Measurements from ENCODE around the gene UBE2E2. TPM values are rescaled to one million over a fixed set of nuclear protein-coding genes. Genes with fewer than 3 reads are reported as not detected.

UBE2E2 gene
- polyA plus RNA-seq, 3 donors: 49.3 to 57.2 (median 56.7) TPM

- DNase-seq: no peak
Measured at GRCh38 chr3:23438657-23439056, 235.5 kb downstream of the UBE2E2 start.

- no peak for DNase-seq
Measured at GRCh38 chr3:23439080-23439479, 236.0 kb downstream of the UBE2E2 start.

GRCh38 chr3:23440416-23441294 is 237.5 kb downstream of the UBE2E2 start:
- no peak for DNase-seq

- DNase-seq: no peak
Measured at GRCh38 chr3:23442598-23443383, 239.7 kb downstream of the UBE2E2 start.

GRCh38 chr3:23444386-23444785 is 241.3 kb downstream of the UBE2E2 start:
- DNase-seq: no peak

GRCh38 chr3:23446301-23446700 is 243.2 kb downstream of the UBE2E2 start:
- DNase-seq: no peak

GRCh38 chr3:23448998-23449537 is 245.9 kb downstream of the UBE2E2 start:
- no peak for DNase-seq

- DNase-seq: no peak
Measured at GRCh38 chr3:23450051-23450450, 246.9 kb downstream of the UBE2E2 start.

GRCh38 chr3:23450806-23451205 is 247.7 kb downstream of the UBE2E2 start:
- no peak for DNase-seq

- DNase-seq: no peak
Measured at GRCh38 chr3:23452408-23452807, 249.3 kb downstream of the UBE2E2 start.

GRCh38 chr3:23455084-23455483 is 252.0 kb downstream of the UBE2E2 start:
- no peak for DNase-seq

- no peak for DNase-seq
Measured at GRCh38 chr3:23455775-23456174, 252.6 kb downstream of the UBE2E2 start.

GRCh38 chr3:23457697-23458096 is 254.6 kb downstream of the UBE2E2 start:
- no peak for DNase-seq

- DNase-seq: no peak
Measured at GRCh38 chr3:23459465-23459864, 256.3 kb downstream of the UBE2E2 start.

- DNase-seq: no peak
Measured at GRCh38 chr3:23459889-23460546, 256.9 kb downstream of the UBE2E2 start.

- no peak for DNase-seq
Measured at GRCh38 chr3:23461069-23461468, 257.9 kb downstream of the UBE2E2 start.

- no peak for DNase-seq
Measured at GRCh38 chr3:23463791-23464190, 260.7 kb downstream of the UBE2E2 start.

- DNase-seq: no peak
Measured at GRCh38 chr3:23465569-23465968, 262.4 kb downstream of the UBE2E2 start.

GRCh38 chr3:23468203-23468602 is 265.1 kb downstream of the UBE2E2 start:
- no peak for DNase-seq

GRCh38 chr3:23474580-23475357 is 271.6 kb downstream of the UBE2E2 start:
- DNase-seq: no peak

- no peak for DNase-seq
Measured at GRCh38 chr3:23475446-23475845, 272.3 kb downstream of the UBE2E2 start.

Data from renal pelvis (tissue), 4 donors.